ENCODE measurements around the gene NT5C.
"Not testable (repeated sequence)": the region's sequence is repeated elsewhere in the genome, so short reads cannot be mapped to it uniquely, and the experiment has no call there.

Gene NT5C

GRCh38 chr17:75144816-75145512 is 13.4 kb upstream of the NT5C start:
- DNase-seq (ENCODE audit: low read depth in 2 of 2): no peak

GRCh38 chr17:75142236-75142971 is 10.9 kb upstream of the NT5C start:
- DNase-seq (ENCODE audit: low read depth in 2 of 2): no peak

GRCh38 chr17:75138519-75138918 is 7.0 kb upstream of the NT5C start:
- no peak for DNase-seq (ENCODE audit: low read depth in 2 of 2)

- DNase-seq (ENCODE audit: low read depth in 2 of 2): not testable (repeated sequence)
Observed at GRCh38 chr17:75137762-75138161, 6.2 kb upstream of the NT5C start.

GRCh38 chr17:75135946-75136345 is 4.4 kb upstream of the NT5C start:
- DNase-seq (ENCODE audit: low read depth in 2 of 2): no peak

GRCh38 chr17:75135452-75135851 is 3.9 kb upstream of the NT5C start:
- no peak for DNase-seq (ENCODE audit: low read depth in 2 of 2)

- not testable (repeated sequence) for DNase-seq (ENCODE audit: low read depth in 2 of 2)
Observed at GRCh38 chr17:75133607-75134347, 2.2 kb upstream of the NT5C start.

- DNase-seq (ENCODE audit: low read depth in 2 of 2): no peak
Observed at GRCh38 chr17:75133001-75133400, 1.5 kb upstream of the NT5C start.

GRCh38 chr17:75132018-75133000 is 767 bp upstream of the NT5C start:
- DNase-seq (ENCODE audit: low read depth in 2 of 2): not testable (repeated sequence)

- no peak for DNase-seq (ENCODE audit: low read depth in 2 of 2)
Observed at GRCh38 chr17:75130632-75131277, 787 bp downstream of the NT5C start.

GRCh38 chr17:75130059-75130631 is 1.4 kb downstream of the NT5C start:
- DNase-seq (ENCODE audit: low read depth in 2 of 2): no peak

GRCh38 chr17:75129576-75129975 is 2.0 kb downstream of the NT5C start:
- no peak for DNase-seq (ENCODE audit: low read depth in 2 of 2)

GRCh38 chr17:75128694-75129505 is 2.6 kb downstream of the NT5C start:
- no peak for DNase-seq (ENCODE audit: low read depth in 2 of 2)

- DNase-seq (ENCODE audit: low read depth in 2 of 2): not testable (repeated sequence)
Observed at GRCh38 chr17:75127936-75128335, 3.6 kb downstream of the NT5C start.

GRCh38 chr17:75126954-75127353 is 4.6 kb downstream of the NT5C start:
- DNase-seq (ENCODE audit: low read depth in 2 of 2): no peak

- DNase-seq (ENCODE audit: low read depth in 2 of 2): no peak
Observed at GRCh38 chr17:75125984-75126383, 5.6 kb downstream of the NT5C start.

GRCh38 chr17:75124819-75125162 is 6.8 kb downstream of the NT5C start:
- DNase-seq (ENCODE audit: low read depth in 2 of 2): no peak

GRCh38 chr17:75124041-75124818 is 7.3 kb downstream of the NT5C start:
- peak in 1 of 2 donors; percentile 15 for DNase-seq (ENCODE audit: low read depth in 2 of 2)

- no peak for DNase-seq (ENCODE audit: low read depth in 2 of 2)
Observed at GRCh38 chr17:75118307-75118706, 13.2 kb downstream of the NT5C start.
